Esophagus muscularis mucosa (tissue), 4 donors: Measurements from ENCODE around the gene NRGN. TPM values are rescaled to one million over a fixed set of nuclear protein-coding genes. Genes with fewer than 3 reads are reported as not detected.
"Not testable (repeated sequence)": the region's sequence is repeated elsewhere in the genome, so short reads cannot be mapped to it uniquely, and the experiment has no call there.

Experiments
- DNase-seq: peaks from one replicate; pipeline ENCODE4 v3.0.0-alpha.2; 2017; ENCODE audit errors: extremely low spot score
- H3K27ac ChIP-seq, 4 donors: fragments of 200-600 bp; sonication (generic); replicated peaks in 1 of 4; 1 replicate in 3 of 4; 2 replicates in 1 of 4; pipeline ENCODE4 v1.5.1; 2016 to 2019; ENCODE audit warnings: mild to moderate bottlenecking in 1 of 4
- H3K27me3 ChIP-seq, 4 donors: fragments of 200-600 bp; sonication (generic); one replicate each; pipeline versions ENCODE4 v1.5.1 to v1.6.0; 2016 to 2019
- H3K36me3 ChIP-seq, 4 donors: fragments of 200-600 bp; sonication (generic); one replicate each; pipeline ENCODE4 v1.5.1; 2016 to 2019
- H3K4me1 ChIP-seq, 4 donors: fragments of 200-600 bp; sonication (generic); one replicate each; pipeline ENCODE4 v1.5.1; 2016 to 2019
- H3K4me3 ChIP-seq, 4 donors: fragments of 200-600 bp; sonication (generic); 1 replicate in 2 of 4; 2 replicates in 2 of 4; pipeline ENCODE4 v1.5.1; 2016 to 2019; ENCODE audit warnings: mild to moderate bottlenecking in 4 of 4, moderate library complexity in 1 of 4
- H3K9me3 ChIP-seq, 4 donors: fragments of 200-600 bp; sonication (generic); 1 replicate in 3 of 4; 2 replicates in 1 of 4; pipeline ENCODE4 v1.5.1; 2016 to 2019
- CTCF ChIP-seq, 3 experiments: fragments of 200-600 bp in 2 of 3; fragments of 450-650 bp in 1 of 3; sonication (generic) in 2 of 3; IDR thresholded peaks; one replicate each; pipeline ENCODE4 v1.5.1; 2017 to 2019; ENCODE audit warnings: antibody characterized with exemption in 3 of 3, mild to moderate bottlenecking in 2 of 3, moderate library complexity in 1 of 3
- EP300 ChIP-seq: sonication (generic); formaldehyde crosslinking; IDR thresholded peaks from one replicate; pipeline ENCODE4 v1.6.1; 2017; ENCODE audit warnings: antibody characterized with exemption
- POLR2A ChIP-seq: fragments of 450-650 bp; IDR thresholded peaks from one replicate; pipeline ENCODE4 v1.6.1; 2017; ENCODE audit warnings: antibody characterized with exemption, moderate library complexity, mild to moderate bottlenecking, low read depth
- POLR2AphosphoS5 ChIP-seq, 2 donors: sonication (generic); formaldehyde crosslinking; IDR thresholded peaks; one replicate each; pipeline ENCODE4 v1.6.1; 2017; ENCODE audit warnings: antibody characterized with exemption in 2 of 2
- WGBS: methylation state at CpG from one replicate; pipeline ENCODE4 v1.1.5; 2018; 5-methylcytosine and 5-hydroxymethylcytosine counted together
- intact Hi-C: fragments of 100-400 bp; cut with DNase I; formaldehyde crosslinking; loops from one replicate; pipeline ENCODE4 v1.15.1; 2023
- total RNA-seq, 4 donors: library from RNA; depleted of rRNA; stranded (reverse); fragments of >200 nt; gene quantifications; one replicate each; pipeline versions ENCODE4 v1.1.0 to v1.2.1, GENCODE V29; 2016

Gene NRGN
- total RNA-seq, 4 donors from 2014 or later, result 1.4 to 2.3 (median 1.6) TPM

- 98% methylated on average over 2 of the region's 2 CpGs for WGBS
- Histone ChIP-seq H3K36me3 (peaks cover 16 to 57% (median 33%) of the 10 kb centered on the region in 4 donors), H3K27ac (no peak overlapping the region), H3K9me3 (no peaks in the 10 kb centered on the region), H3K27me3 (peaks cover 0 to 20% (median 16%) of the 10 kb centered on the region in 4 donors), H3K4me3 (no peak overlapping the region), H3K4me1 (peaks cover 10 to 28% (median 21%) of the 10 kb centered on the region in 4 donors)
- DNase-seq, result no peak
- TF ChIP-seq CTCF (IDR thresholded peaks at IDR 0.05) (no peak), POLR2A (no peak), POLR2AphosphoS5 (IDR thresholded peaks at IDR 0.05) (no peak), EP300 (no peak)
- intact Hi-C loops, result no loop called here
Observed at GRCh38 chr11:124766156-124766555, 26.4 kb downstream of the NRGN start.

- H3K4me1 ChIP-seq, result peaks cover 0 to 2% (median 0%) of the 10 kb centered on the region in 4 donors
- intact Hi-C loops, result no loop called here
- no peak overlapping the region for H3K27ac ChIP-seq
- DNase-seq, result no peak
- 89% methylated on average over 8 of the region's 8 CpGs for WGBS
- H3K9me3 ChIP-seq, result no peaks in the 10 kb centered on the region
- H3K4me3 ChIP-seq, result no peak overlapping the region
- H3K36me3 ChIP-seq, result peaks cover 21 to 76% (median 49%) of the 10 kb centered on the region in 4 donors
- TF ChIP-seq POLR2AphosphoS5 (IDR thresholded peaks at IDR 0.05), result no peak
- no peak for TF ChIP-seq POLR2A
- TF ChIP-seq CTCF (IDR thresholded peaks at IDR 0.05), result no peak
- TF ChIP-seq EP300, result no peak
- no peaks in the 10 kb centered on the region for H3K27me3 ChIP-seq
Observed at GRCh38 chr11:124768914-124769313, 29.2 kb downstream of the NRGN start.

GRCh38 chr11:124769806-124770774 lies 30.3 kb downstream of the NRGN start:
- no peak for TF ChIP-seq POLR2A
- TF ChIP-seq POLR2AphosphoS5 (IDR thresholded peaks at IDR 0.05), result no peak
- no peak for TF ChIP-seq EP300
- no peak for TF ChIP-seq CTCF (IDR thresholded peaks at IDR 0.05)
- H3K4me3 ChIP-seq, result no peak overlapping the region
- peaks cover 21 to 79% (median 53%) of the 10 kb centered on the region in 4 donors for H3K36me3 ChIP-seq
- no peaks in the 10 kb centered on the region for H3K27me3 ChIP-seq
- intact Hi-C loops, result no loop called here
- 96% methylated on average over 8 of the region's 8 CpGs for WGBS
- H3K9me3 ChIP-seq, result no peaks in the 10 kb centered on the region
- no peak for DNase-seq
- H3K4me1 ChIP-seq, result no peaks in the 10 kb centered on the region
- H3K27ac ChIP-seq, result no peak overlapping the region

- H3K4me1 ChIP-seq, intact Hi-C loops, H3K9me3 ChIP-seq, H3K4me3 ChIP-seq, H3K27me3 ChIP-seq, DNase-seq, H3K27ac ChIP-seq: not testable (repeated sequence)
- 97% methylated on average over 6 of the region's 6 CpGs for WGBS
- peaks cover 21 to 71% (median 49%) of the 10 kb centered on the region in 4 donors for H3K36me3 ChIP-seq
Observed at GRCh38 chr11:124770959-124771358, 31.2 kb downstream of the NRGN start.

GRCh38 chr11:124776865-124777645 lies 37.3 kb downstream of the NRGN start:
- intact Hi-C loops, result no loop called here
- TF ChIP-seq POLR2A (no peak), POLR2AphosphoS5 (IDR thresholded peaks at IDR 0.05) (no peak), CTCF (IDR thresholded peaks at IDR 0.05) (no peak), EP300 (no peak)
- no peaks in the 10 kb centered on the region for H3K9me3 ChIP-seq
- WGBS, result 75% methylated on average over 7 of the region's 7 CpGs
- no peaks in the 10 kb centered on the region for H3K27me3 ChIP-seq
- no peak overlapping the region for H3K4me3 ChIP-seq
- peaks cover 0 to 19% (median 11%) of the 10 kb centered on the region in 4 donors for H3K36me3 ChIP-seq
- no peak overlapping the region for H3K27ac ChIP-seq
- H3K4me1 ChIP-seq, result peaks cover 0 to 8% (median 4%) of the 10 kb centered on the region in 4 donors
- no peak for DNase-seq
